Type B pancreatic cell (in vitro differentiated cells): Measurements from ENCODE around the gene CSNK2A1. TPM values are rescaled to one million over a fixed set of nuclear protein-coding genes. Genes with fewer than 3 reads are reported as not detected.
"Not testable (repeated sequence)": the region's sequence is repeated elsewhere in the genome, so short reads cannot be mapped to it uniquely, and the experiment has no call there.

ENCODE experiments used
- DNase-seq: peaks from one replicate; pipeline ENCODE4 v3.0.0; 2021; ENCODE audit warnings: mixed read lengths; ENCODE audit not compliant: unreplicated experiment; ENCODE audit errors: extremely low spot score
- H3K27ac Mint-ChIP-seq: 2 replicates; pipeline ENCODE4 v1.8.0; 2021; ENCODE audit warnings: mild to moderate bottlenecking, mixed read lengths
- H3K27me3 Mint-ChIP-seq: 2 replicates; pipeline ENCODE4 v1.8.0; 2021; ENCODE audit warnings: mixed read lengths
- H3K36me3 Mint-ChIP-seq: 2 replicates; pipeline ENCODE4 v1.8.0; 2021; ENCODE audit warnings: mixed read lengths
- H3K4me1 Mint-ChIP-seq: one replicate; pipeline ENCODE4 v1.8.0; 2021; ENCODE audit warnings: mixed read lengths; ENCODE audit not compliant: unreplicated experiment
- H3K4me3 Mint-ChIP-seq: 2 replicates; pipeline ENCODE4 v1.8.0; 2021; ENCODE audit warnings: mild to moderate bottlenecking, mixed read lengths
- H3K9me3 Mint-ChIP-seq: 2 replicates; pipeline ENCODE4 v1.8.0; 2021; ENCODE audit warnings: mixed read lengths
- CTCF ChIP-seq: fragments of 200-600 bp; sonication (generic); conservative IDR thresholded peaks from 2 replicates; pipeline ENCODE4 v1.5.0; 2021; ENCODE audit warnings: antibody characterized with exemption, mild to moderate bottlenecking
- total RNA-seq: library from RNA; stranded (reverse); gene quantifications from 2 replicates; pipeline ENCODE4 v1.2.1, GENCODE V29; 2021; ENCODE audit warnings: low replicate concordance

The CSNK2A1 gene
- total RNA-seq, 1 donor from 2014 or later: 151 TPM

GRCh38 chr20:458776-459175 lies 84.8 kb downstream of the CSNK2A1 start:
- no peaks in the 10 kb centered on the region for H3K9me3 Mint-ChIP-seq
- no peak overlapping the region for H3K27ac Mint-ChIP-seq
- no peak for TF ChIP-seq CTCF
- H3K27me3 Mint-ChIP-seq: no peaks in the 10 kb centered on the region
- no peak for DNase-seq
- no peaks in the 10 kb centered on the region for H3K36me3 Mint-ChIP-seq
- peaks cover 33% of the 10 kb centered on the region for H3K4me1 Mint-ChIP-seq
- H3K4me3 Mint-ChIP-seq: no peak overlapping the region

- Mint-ChIP-seq H3K4me3 (no peak overlapping the region), H3K9me3 (no peaks in the 10 kb centered on the region), H3K27me3 (no peaks in the 10 kb centered on the region), H3K36me3 (no peaks in the 10 kb centered on the region), H3K4me1 (peaks cover 24% of the 10 kb centered on the region), H3K27ac (peak overlapping the region; percentile 46)
- no peak for DNase-seq
- TF ChIP-seq CTCF: no peak
Measured at GRCh38 chr20:454951-455350, 88.6 kb downstream of the CSNK2A1 start.

GRCh38 chr20:452021-452420 lies 91.6 kb downstream of the CSNK2A1 start:
- not testable (repeated sequence) for H3K9me3 Mint-ChIP-seq, DNase-seq, H3K4me3 Mint-ChIP-seq, H3K27me3 Mint-ChIP-seq, H3K27ac Mint-ChIP-seq
- H3K4me1 Mint-ChIP-seq: peaks cover 14% of the 10 kb centered on the region
- peaks cover 10% of the 10 kb centered on the region for H3K36me3 Mint-ChIP-seq

GRCh38 chr20:445514-446336 lies 97.9 kb downstream of the CSNK2A1 start:
- Mint-ChIP-seq H3K9me3 (no peaks in the 10 kb centered on the region), H3K4me3 (no peak overlapping the region), H3K27me3 (no peaks in the 10 kb centered on the region), H3K4me1 (peaks cover 19% of the 10 kb centered on the region), H3K27ac (peak overlapping the region; percentile 29), H3K36me3 (peaks cover 24% of the 10 kb centered on the region)
- no peak for DNase-seq
- TF ChIP-seq CTCF: no peak

GRCh38 chr20:444862-445426 lies 98.6 kb downstream of the CSNK2A1 start:
- H3K27me3 Mint-ChIP-seq: no peaks in the 10 kb centered on the region
- peaks cover 26% of the 10 kb centered on the region for H3K36me3 Mint-ChIP-seq
- no peaks in the 10 kb centered on the region for H3K9me3 Mint-ChIP-seq
- no peak for DNase-seq
- no peak overlapping the region for H3K4me3 Mint-ChIP-seq
- H3K27ac Mint-ChIP-seq: peak overlapping the region; percentile 29
- no peak for TF ChIP-seq CTCF
- peaks cover 16% of the 10 kb centered on the region for H3K4me1 Mint-ChIP-seq

- no peak for TF ChIP-seq CTCF
- H3K4me1 Mint-ChIP-seq: peaks cover 12% of the 10 kb centered on the region
- no peaks in the 10 kb centered on the region for H3K9me3 Mint-ChIP-seq
- no peak overlapping the region for H3K4me3 Mint-ChIP-seq
- no peaks in the 10 kb centered on the region for H3K27me3 Mint-ChIP-seq
- H3K36me3 Mint-ChIP-seq: peaks cover 27% of the 10 kb centered on the region
- no peak overlapping the region for H3K27ac Mint-ChIP-seq
- no peak for DNase-seq
Measured at GRCh38 chr20:444117-444516, 99.5 kb downstream of the CSNK2A1 start.
